Fibroblast of mammary gland (primary cell): ENCODE measurements around the gene AJUBA.
"Not testable (repeated sequence)": the region's sequence is repeated elsewhere in the genome, so short reads cannot be mapped to it uniquely, and the experiment has no call there.

Experiments used
- DNase-seq: peaks from one replicate; pipeline ENCODE4 v3.0.0-alpha.2; 2010; ENCODE audit warnings: low read depth
- H3K4me3 ChIP-seq: 2 replicates; pipeline ENCODE4 v1.5.1; 2011; ENCODE audit warnings: low read depth, mild to moderate bottlenecking, low read length, moderate library complexity; ENCODE audit not compliant: control insufficient read depth
- CTCF ChIP-seq: conservative IDR thresholded peaks from 2 replicates; pipeline ENCODE4 v1.5.1; 2011; ENCODE audit warnings: low read depth, low read length, inconsistent platforms; ENCODE audit not compliant: control insufficient read depth, insufficient read depth

AJUBA gene

GRCh38 chr14:22962061-22962676 is 20.2 kb downstream of the AJUBA start:
- no peak for TF ChIP-seq CTCF
- DNase-seq = no peak
- H3K4me3 ChIP-seq = no peak overlapping the region

GRCh38 chr14:22955702-22956569 is 26.4 kb downstream of the AJUBA start:
- DNase-seq = no peak
- H3K4me3 ChIP-seq = peak overlapping the region; percentile 74
- TF ChIP-seq CTCF = no peak

- TF ChIP-seq CTCF = no peak
- H3K4me3 ChIP-seq = no peak overlapping the region
- no peak for DNase-seq
Observed at GRCh38 chr14:22952418-22952817, 29.9 kb downstream of the AJUBA start.

- H3K4me3 ChIP-seq, DNase-seq: not testable (repeated sequence)
Observed at GRCh38 chr14:22951795-22952194, 30.6 kb downstream of the AJUBA start.

- no peak overlapping the region for H3K4me3 ChIP-seq
Observed at GRCh38 chr14:22945642-22946041, 36.7 kb downstream of the AJUBA start.

GRCh38 chr14:22939684-22940083 is 42.7 kb downstream of the AJUBA start:
- no peak overlapping the region for H3K4me3 ChIP-seq
- no peak for TF ChIP-seq CTCF
- peak; percentile 78 for DNase-seq

More at GRCh38 chr14:22945642-22946041, 36.7 kb downstream of the AJUBA start:
- no peak for TF ChIP-seq CTCF
- DNase-seq = no peak

- DNase-seq = no peak
- H3K4me3 ChIP-seq = no peak overlapping the region
- TF ChIP-seq CTCF = no peak
Observed at GRCh38 chr14:22935156-22935555, 47.2 kb downstream of the AJUBA start.
